A549 (cell line): ENCODE measurements around the gene TRAPPC2.

Experiments used
- CEBPB ChIP-seq, 2 experiments: fragments of >200 bp in 1 of 2; sonication (Bioruptor Twin) in 1 of 2; formaldehyde crosslinking in 1 of 2; IDR thresholded peaks; 2 replicates each; pipeline ENCODE4 v1.6.1; 2012 to 2016
- ELK1 ChIP-seq: fragments of 150-350 bp; IDR thresholded peaks from 2 replicates; pipeline ENCODE4 v1.6.1; 2014; ENCODE audit warnings: low read depth, mild to moderate bottlenecking, low read length
- EP300 ChIP-seq, 2 experiments: fragments of >200 bp; sonication (Bioruptor Twin); formaldehyde crosslinking; IDR thresholded peaks; 2 replicates in 1 of 2; 3 replicates in 1 of 2; pipeline ENCODE4 v1.6.1; 2016 to 2017
- MAFK ChIP-seq: fragments of 450-650 bp; IDR thresholded peaks from 2 replicates; pipeline ENCODE4 v1.6.1; 2014; ENCODE audit not compliant: partially characterized antibody
- NFE2L2 ChIP-seq: fragments of 150-350 bp; conservative IDR thresholded peaks from 2 replicates; pipeline ENCODE4 v1.6.1; 2014; ENCODE audit warnings: low read length
- POLR2A ChIP-seq: IDR thresholded peaks from 2 replicates; pipeline ENCODE4 v1.6.1; 2012; ENCODE audit warnings: mild to moderate bottlenecking, low read length
- RNF2 ChIP-seq: fragments of 200-600 bp; sonication (generic); IDR thresholded peaks from 2 replicates; pipeline ENCODE4 v1.6.1; 2016; ENCODE audit warnings: low read depth, mild to moderate bottlenecking, antibody characterized with exemption, moderate library complexity, borderline replicate concordance
- TP53 ChIP-seq: fragments of 250-450 bp; sonication (Bioruptor Pico); IDR thresholded peaks from 2 replicates; pipeline ENCODE4 v1.5.0; 2021; ENCODE audit warnings: mild to moderate bottlenecking, moderate library complexity
- TF ChIP-seq, protein P1 (sequence below): fragments of >200 bp; sonication (Bioruptor Twin); formaldehyde crosslinking; IDR thresholded peaks from 3 replicates; pipeline ENCODE4 v1.5.1; 2016
- TF ChIP-seq, protein P2 (sequence below): fragments of 450-650 bp; IDR thresholded peaks from 2 replicates; pipeline ENCODE4 v1.6.1; 2014; ENCODE audit warnings: antibody characterized with exemption

- TF ChIP-seq ELK1 (no peak), CEBPB (IDR thresholded peaks at IDR 0.05) (no peak), NFE2L2 (no peak), MAFK (no peak), POLR2A (no peak), RNF2 (no peak), TP53 (CRISPR knock-in tag) (no peak), EP300 (IDR thresholded peaks at IDR 0.05) (no peak)
- TF ChIP-seq, protein P1, sequence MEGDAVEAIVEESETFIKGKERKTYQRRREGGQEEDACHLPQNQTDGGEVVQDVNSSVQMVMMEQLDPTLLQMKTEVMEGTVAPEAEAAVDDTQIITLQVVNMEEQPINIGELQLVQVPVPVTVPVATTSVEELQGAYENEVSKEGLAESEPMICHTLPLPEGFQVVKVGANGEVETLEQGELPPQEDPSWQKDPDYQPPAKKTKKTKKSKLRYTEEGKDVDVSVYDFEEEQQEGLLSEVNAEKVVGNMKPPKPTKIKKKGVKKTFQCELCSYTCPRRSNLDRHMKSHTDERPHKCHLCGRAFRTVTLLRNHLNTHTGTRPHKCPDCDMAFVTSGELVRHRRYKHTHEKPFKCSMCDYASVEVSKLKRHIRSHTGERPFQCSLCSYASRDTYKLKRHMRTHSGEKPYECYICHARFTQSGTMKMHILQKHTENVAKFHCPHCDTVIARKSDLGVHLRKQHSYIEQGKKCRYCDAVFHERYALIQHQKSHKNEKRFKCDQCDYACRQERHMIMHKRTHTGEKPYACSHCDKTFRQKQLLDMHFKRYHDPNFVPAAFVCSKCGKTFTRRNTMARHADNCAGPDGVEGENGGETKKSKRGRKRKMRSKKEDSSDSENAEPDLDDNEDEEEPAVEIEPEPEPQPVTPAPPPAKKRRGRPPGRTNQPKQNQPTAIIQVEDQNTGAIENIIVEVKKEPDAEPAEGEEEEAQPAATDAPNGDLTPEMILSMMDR = peak; percentile 16; the same call in 1 of the 3 replicates
- TF ChIP-seq, protein P2, sequence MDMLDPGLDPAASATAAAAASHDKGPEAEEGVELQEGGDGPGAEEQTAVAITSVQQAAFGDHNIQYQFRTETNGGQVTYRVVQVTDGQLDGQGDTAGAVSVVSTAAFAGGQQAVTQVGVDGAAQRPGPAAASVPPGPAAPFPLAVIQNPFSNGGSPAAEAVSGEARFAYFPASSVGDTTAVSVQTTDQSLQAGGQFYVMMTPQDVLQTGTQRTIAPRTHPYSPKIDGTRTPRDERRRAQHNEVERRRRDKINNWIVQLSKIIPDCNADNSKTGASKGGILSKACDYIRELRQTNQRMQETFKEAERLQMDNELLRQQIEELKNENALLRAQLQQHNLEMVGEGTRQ = no peak
Observed at GRCh38 chrX:13690836-13691235, 43.6 kb downstream of the TRAPPC2 start.
